Neural cell (in vitro differentiated cells): Measurements from ENCODE around the gene SYT5.

Experiments used
- CTCF ChIP-seq: fragments of 450-650 bp; IDR thresholded peaks from 2 replicates; pipeline ENCODE4 v1.5.1; 2014; ENCODE audit warnings: antibody characterized with exemption, mild to moderate bottlenecking, moderate library complexity; ENCODE audit not compliant: poor library complexity, severe bottlenecking
- EZH2 ChIP-seq: fragments of 200-600, 300-800 bp; shearing (Covaris generic), sonication (generic); IDR thresholded peaks from 2 replicates; pipeline ENCODE4 v1.6.1; 2014; ENCODE audit warnings: antibody characterized with exemption, low read length, borderline replicate concordance, mild to moderate bottlenecking; ENCODE audit not compliant: insufficient read depth, poor library complexity, severe bottlenecking
- POLR2AphosphoS5 ChIP-seq: IDR thresholded peaks from 2 replicates; pipeline ENCODE4 v1.6.1; 2012
- TAF1 ChIP-seq: IDR thresholded peaks from 2 replicates; pipeline ENCODE4 v1.6.1; 2012; ENCODE audit warnings: low read depth

GRCh38 chr19:55137915-55138314, 42.2 kb downstream of the SYT5 start:
- TF ChIP-seq CTCF = no peak
- TF ChIP-seq TAF1 = no peak
- TF ChIP-seq EZH2 = no peak
- no peak for TF ChIP-seq POLR2AphosphoS5
